ENCODE data around the gene CUBN. TPM values are rescaled to one million over a fixed set of nuclear protein-coding genes. Genes with fewer than 3 reads are reported as not detected.

The CUBN gene
- total RNA-seq, 2 donors from 2014 or later: 0.75 to 1.3 TPM

- H3K27me3 Mint-ChIP-seq (ENCODE audit: insufficient read depth): no peaks in the 10 kb centered on the region
- no peak overlapping the region for H3K27ac Mint-ChIP-seq
- peaks cover 7% of the 10 kb centered on the region for H3K4me1 ChIP-seq (ENCODE audit: control insufficient read depth, insufficient read depth, low read length)
- peaks cover 4% of the 10 kb centered on the region for H3K9me3 Mint-ChIP-seq
- H3K9ac ChIP-seq (ENCODE audit: extremely low read depth, low read length, poor library complexity, severe bottlenecking): no peak overlapping the region
- WGBS, 2 experiments (ENCODE audit: insufficient coverage in 1 of 2, insufficient read length in 1 of 2): 29% methylated on average over 2 of the region's 2 CpGs; no CpG with 5 or more reads in 1 of the 2 experiments
- TF ChIP-seq CTCF (conservative IDR thresholded peaks at IDR 0.05): no peak
- H3K4me3 ChIP-seq (ENCODE audit: low read length): no peak overlapping the region
- H3K9me3 ChIP-seq (ENCODE audit: control insufficient read depth, low read length): no peaks in the 10 kb centered on the region
- H3K36me3 Mint-ChIP-seq (ENCODE audit: low read depth): no peaks in the 10 kb centered on the region
- H3K27me3 ChIP-seq (ENCODE audit: control insufficient read depth, insufficient read depth, low read length, poor library complexity, severe bottlenecking): no peaks in the 10 kb centered on the region
- H3K36me3 ChIP-seq (ENCODE audit: control insufficient read depth, insufficient read depth, low read length): no peaks in the 10 kb centered on the region
- no peak overlapping the region for H3K4me3 Mint-ChIP-seq
- peak overlapping the region; percentile 12 for H3K27ac ChIP-seq (ENCODE audit: low read depth, low read length)
- peaks cover 26% of the 10 kb centered on the region for H3K4me1 Mint-ChIP-seq
- no peak for DNase-seq
Observed at GRCh38 chr10:16867556-16867955, 262.1 kb downstream of the CUBN start.

DNA sequence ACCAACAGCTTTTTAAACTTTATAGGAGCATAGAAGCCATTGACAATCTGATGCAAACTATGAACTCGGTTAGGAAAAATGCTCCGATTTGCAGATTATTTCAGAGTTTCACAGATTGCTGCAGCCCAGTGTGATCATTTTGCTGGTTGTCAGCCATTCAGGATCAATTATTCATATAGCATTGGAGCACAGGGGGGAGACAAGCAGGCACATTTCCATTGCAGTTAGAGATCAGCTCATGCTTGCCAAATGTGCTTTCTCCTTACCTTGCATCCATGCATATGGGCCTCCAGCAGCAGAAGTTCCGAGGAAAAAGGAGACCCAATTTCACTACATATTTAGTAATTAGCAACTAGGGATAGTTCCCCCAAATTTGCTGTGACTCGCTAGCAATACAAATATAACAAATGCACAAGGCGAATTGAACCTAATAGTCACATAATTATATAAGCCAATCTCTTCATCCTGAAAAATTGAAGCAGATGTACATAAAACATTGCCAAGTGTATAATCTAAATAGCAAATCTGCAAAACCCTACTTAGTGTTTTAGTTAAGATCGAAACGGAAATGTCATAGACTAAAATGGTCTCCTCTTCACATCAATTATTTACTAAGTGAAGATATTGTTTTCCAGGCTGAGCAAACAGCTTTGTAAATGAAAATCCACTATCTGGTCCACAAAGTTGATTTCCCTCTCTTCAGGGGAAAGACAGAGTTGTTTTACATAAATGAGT, 262.9 kb downstream of the CUBN start:
- peaks cover 7% of the 10 kb centered on the region for H3K4me1 ChIP-seq (ENCODE audit: control insufficient read depth, insufficient read depth, low read length)
- WGBS, 2 experiments (ENCODE audit: insufficient coverage in 1 of 2, insufficient read length in 1 of 2): 87 to 90% methylated on average over 5 to 7 of the region's 7 CpGs
- no peak overlapping the region for H3K9ac ChIP-seq (ENCODE audit: extremely low read depth, low read length, poor library complexity, severe bottlenecking)
- no peak overlapping the region for H3K4me3 ChIP-seq (ENCODE audit: low read length)
- H3K27ac Mint-ChIP-seq: no peak overlapping the region
- no peak for TF ChIP-seq CTCF (conservative IDR thresholded peaks at IDR 0.05)
- DNase-seq: no peak
- H3K9me3 ChIP-seq (ENCODE audit: control insufficient read depth, low read length): no peaks in the 10 kb centered on the region
- no peak overlapping the region for H3K4me3 Mint-ChIP-seq
- peaks cover 26% of the 10 kb centered on the region for H3K4me1 Mint-ChIP-seq
- no peaks in the 10 kb centered on the region for H3K27me3 Mint-ChIP-seq (ENCODE audit: insufficient read depth)
- H3K36me3 ChIP-seq (ENCODE audit: control insufficient read depth, insufficient read depth, low read length): no peaks in the 10 kb centered on the region
- H3K27ac ChIP-seq (ENCODE audit: low read depth, low read length): no peak overlapping the region
- peaks cover 4% of the 10 kb centered on the region for H3K9me3 Mint-ChIP-seq
- no peaks in the 10 kb centered on the region for H3K27me3 ChIP-seq (ENCODE audit: control insufficient read depth, insufficient read depth, low read length, poor library complexity, severe bottlenecking)
- no peaks in the 10 kb centered on the region for H3K36me3 Mint-ChIP-seq (ENCODE audit: low read depth)

DNA sequence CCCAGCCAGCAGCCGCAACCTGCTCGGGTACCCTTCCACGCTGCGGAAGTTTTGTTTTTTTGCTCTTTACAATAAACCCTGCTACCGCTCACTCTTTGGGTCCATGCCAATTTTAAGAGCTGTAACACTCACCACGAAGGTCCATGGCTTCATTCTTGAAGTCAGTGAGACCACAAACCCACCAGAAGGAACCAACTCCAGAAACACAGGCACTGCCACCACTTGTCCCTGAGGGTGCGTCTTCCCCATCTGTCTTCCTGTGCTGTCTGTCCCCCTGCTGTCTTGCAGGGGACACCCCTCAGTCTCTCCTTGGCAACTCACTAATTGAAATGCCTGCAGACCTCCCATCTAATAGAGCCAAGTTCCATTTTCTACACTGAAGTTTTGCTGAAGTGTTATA, 263.8 kb downstream of the CUBN start:
- Mint-ChIP-seq H3K4me3 (no peak overlapping the region), H3K27ac (no peak overlapping the region), H3K36me3 (ENCODE audit: low read depth) (no peaks in the 10 kb centered on the region), H3K9me3 (peaks cover 4% of the 10 kb centered on the region), H3K27me3 (ENCODE audit: insufficient read depth) (no peaks in the 10 kb centered on the region), H3K4me1 (peaks cover 28% of the 10 kb centered on the region)
- no peaks in the 10 kb centered on the region for H3K27me3 ChIP-seq (ENCODE audit: control insufficient read depth, insufficient read depth, low read length, poor library complexity, severe bottlenecking)
- H3K27ac ChIP-seq (ENCODE audit: low read depth, low read length): no peak overlapping the region
- TF ChIP-seq CTCF (conservative IDR thresholded peaks at IDR 0.05): no peak
- H3K4me3 ChIP-seq (ENCODE audit: low read length): no peak overlapping the region
- H3K36me3 ChIP-seq (ENCODE audit: control insufficient read depth, insufficient read depth, low read length): no peaks in the 10 kb centered on the region
- peaks cover 7% of the 10 kb centered on the region for H3K4me1 ChIP-seq (ENCODE audit: control insufficient read depth, insufficient read depth, low read length)
- no peak for DNase-seq
- H3K9ac ChIP-seq (ENCODE audit: extremely low read depth, low read length, poor library complexity, severe bottlenecking): no peak overlapping the region
- WGBS, 2 experiments (ENCODE audit: insufficient coverage in 1 of 2, insufficient read length in 1 of 2): 94 to 96% methylated on average over 3 to 7 of the region's 7 CpGs
- no peaks in the 10 kb centered on the region for H3K9me3 ChIP-seq (ENCODE audit: control insufficient read depth, low read length)

Data from endodermal cell (in vitro differentiated cells).